Tibial artery (tissue), 4 donors: ENCODE data around the gene PNPLA8.

Source experiments
- DNase-seq, 2 donors: peaks; one replicate each; pipeline ENCODE4 v3.0.0-alpha.2; 2019
- H3K27ac ChIP-seq, 2 donors: fragments of 200-600 bp; sonication (generic) in 1 of 2; 1 replicate in 1 of 2; 2 replicates in 1 of 2; pipeline ENCODE4 v1.5.1; 2018 to 2019; ENCODE audit warnings: mild to moderate bottlenecking in 1 of 2
- H3K27me3 ChIP-seq, 2 donors: fragments of 200-600 bp; sonication (generic) in 1 of 2; one replicate each; pipeline versions ENCODE4 v1.5.1 to v1.6.0; 2016 to 2019
- H3K36me3 ChIP-seq, 3 donors: fragments of 200-600 bp; sonication (generic) in 2 of 3; one replicate each; pipeline ENCODE4 v1.5.1; 2016 to 2019; ENCODE audit warnings: mild to moderate bottlenecking in 2 of 3
- H3K4me1 ChIP-seq, 4 donors: fragments of 200-600 bp; sonication (generic) in 2 of 4; 1 replicate in 3 of 4; 2 replicates in 1 of 4; pipeline ENCODE4 v1.5.1; 2016 to 2019
- H3K4me3 ChIP-seq, 2 donors: fragments of 200-600 bp; sonication (generic) in 1 of 2; 1 replicate in 1 of 2; 2 replicates in 1 of 2; pipeline ENCODE4 v1.5.1; 2018 to 2019; ENCODE audit warnings: mild to moderate bottlenecking in 2 of 2
- H3K9me3 ChIP-seq, 3 donors: fragments of 200-600 bp; sonication (generic) in 1 of 3; one replicate each; pipeline ENCODE4 v1.5.1; 2016 to 2019
- CTCF ChIP-seq, 2 experiments: fragments of 200-600 bp in 1 of 2; fragments of 450-650 bp in 1 of 2; IDR thresholded peaks; one replicate each; pipeline ENCODE4 v1.5.1; 2017 to 2019; ENCODE audit warnings: antibody characterized with exemption in 2 of 2, mild to moderate bottlenecking in 1 of 2, moderate library complexity in 1 of 2
- intact Hi-C: fragments of 100-400 bp; cut with DNase I; formaldehyde crosslinking; loops from one replicate; pipeline ENCODE4 v1.15.0; 2023; ENCODE audit warnings: low total_unique reads

Gene PNPLA8

GRCh38 chr7:108525327-108525984 lies 479 bp downstream of the PNPLA8 start:
- intact Hi-C loops = no loop called here
- peak overlapping the region; percentile 65 to 71 for H3K4me3 ChIP-seq
- H3K27me3 ChIP-seq = no peaks in the 10 kb centered on the region
- H3K9me3 ChIP-seq = no peaks in the 10 kb centered on the region
- TF ChIP-seq CTCF (IDR thresholded peaks at IDR 0.05) = no peak
- no peaks in the 10 kb centered on the region for H3K36me3 ChIP-seq
- peaks cover 9 to 45% (median 29%) of the 10 kb centered on the region in 4 donors for H3K4me1 ChIP-seq
- H3K27ac ChIP-seq = peak overlapping the region; percentile 84 to 92
- DNase-seq = peak; percentile 87 to 95

GRCh38 chr7:108522780-108523179 lies 3.2 kb downstream of the PNPLA8 start:
- Histone ChIP-seq H3K4me3 (no peak overlapping the region), H3K36me3 (peaks cover 6 to 7% (median 6%) of the 10 kb centered on the region in 3 donors), H3K27me3 (no peaks in the 10 kb centered on the region), H3K9me3 (no peaks in the 10 kb centered on the region), H3K4me1 (peaks cover 9 to 54% (median 29%) of the 10 kb centered on the region in 4 donors), H3K27ac (no peak overlapping the region)
- no peak for TF ChIP-seq CTCF (IDR thresholded peaks at IDR 0.05)
- no peak for DNase-seq
- intact Hi-C loops = no loop called here

- intact Hi-C loops = no loop called here
- peaks cover 0 to 32% (median 6%) of the 10 kb centered on the region in 4 donors for H3K4me1 ChIP-seq
- DNase-seq = no peak
- H3K27ac ChIP-seq = no peak overlapping the region
- no peak overlapping the region for H3K4me3 ChIP-seq
- H3K36me3 ChIP-seq = peaks cover 18 to 32% (median 19%) of the 10 kb centered on the region in 3 donors
- no peak for TF ChIP-seq CTCF (IDR thresholded peaks at IDR 0.05)
- no peaks in the 10 kb centered on the region for H3K27me3 ChIP-seq
- H3K9me3 ChIP-seq = no peaks in the 10 kb centered on the region
These were observed 8.0 kb downstream of the PNPLA8 start for GRCh38 chr7:108517951-108518350.

- Histone ChIP-seq H3K9me3 (no peaks in the 10 kb centered on the region), H3K27ac (no peak overlapping the region), H3K27me3 (no peaks in the 10 kb centered on the region), H3K36me3 (peaks cover 32 to 50% (median 36%) of the 10 kb centered on the region in 3 donors), H3K4me3 (no peak overlapping the region), H3K4me1 (peaks cover 0 to 9% (median 0%) of the 10 kb centered on the region in 4 donors)
- intact Hi-C loops = no loop called here
- DNase-seq = no peak
- no peak for TF ChIP-seq CTCF (IDR thresholded peaks at IDR 0.05)
These were observed 10.3 kb downstream of the PNPLA8 start for GRCh38 chr7:108515630-108516029.

GRCh38 chr7:108515013-108515412 lies 10.9 kb downstream of the PNPLA8 start:
- TF ChIP-seq CTCF (IDR thresholded peaks at IDR 0.05) = no peak
- no peak for DNase-seq
- Histone ChIP-seq H3K4me3 (no peak overlapping the region), H3K4me1 (peaks cover 0 to 8% (median 0%) of the 10 kb centered on the region in 4 donors), H3K36me3 (peaks cover 36 to 56% (median 38%) of the 10 kb centered on the region in 3 donors), H3K27ac (no peak overlapping the region), H3K9me3 (no peaks in the 10 kb centered on the region), H3K27me3 (no peaks in the 10 kb centered on the region)
- intact Hi-C loops = no loop called here
